ENCODE data around the gene ZNF827.

The ZNF827 gene

GRCh38 chr4:145822581-145822980, 116.0 kb downstream of the ZNF827 start:
- no peak for DNase-seq (ENCODE audit: low read depth)
- TF ChIP-seq CTCF (IDR thresholded peaks at IDR 0.05; ENCODE audit: insufficient read depth, low read depth, low read length, missing control alignments) = no peak
- no peak overlapping the region for H3K4me3 ChIP-seq (ENCODE audit: low read depth, low read length)

GRCh38 chr4:145822181-145822580, 116.4 kb downstream of the ZNF827 start:
- no peak for TF ChIP-seq CTCF (IDR thresholded peaks at IDR 0.05; ENCODE audit: insufficient read depth, low read depth, low read length, missing control alignments)
- no peak for DNase-seq (ENCODE audit: low read depth)
- H3K4me3 ChIP-seq (ENCODE audit: low read depth, low read length) = no peak overlapping the region

- H3K4me3 ChIP-seq (ENCODE audit: low read depth, low read length) = no peak overlapping the region
- no peak for DNase-seq (ENCODE audit: low read depth)
- no peak for TF ChIP-seq CTCF (IDR thresholded peaks at IDR 0.05; ENCODE audit: insufficient read depth, low read depth, low read length, missing control alignments)
Measured at GRCh38 chr4:145821766-145822165, 116.9 kb downstream of the ZNF827 start.

- no peak for TF ChIP-seq CTCF (IDR thresholded peaks at IDR 0.05; ENCODE audit: insufficient read depth, low read depth, low read length, missing control alignments)
- DNase-seq (ENCODE audit: low read depth) = no peak
- no peak overlapping the region for H3K4me3 ChIP-seq (ENCODE audit: low read depth, low read length)
Measured at GRCh38 chr4:145820407-145820806, 118.2 kb downstream of the ZNF827 start.

GRCh38 chr4:145819853-145820181, 118.8 kb downstream of the ZNF827 start:
- peak; percentile 52 for DNase-seq (ENCODE audit: low read depth)
- TF ChIP-seq CTCF (IDR thresholded peaks at IDR 0.05; ENCODE audit: insufficient read depth, low read depth, low read length, missing control alignments) = no peak
- no peak overlapping the region for H3K4me3 ChIP-seq (ENCODE audit: low read depth, low read length)

- TF ChIP-seq CTCF (IDR thresholded peaks at IDR 0.05; ENCODE audit: insufficient read depth, low read depth, low read length, missing control alignments) = no peak
- DNase-seq (ENCODE audit: low read depth) = no peak
- H3K4me3 ChIP-seq (ENCODE audit: low read depth, low read length) = no peak overlapping the region
Measured at GRCh38 chr4:145819101-145819852, 119.3 kb downstream of the ZNF827 start.

GRCh38 chr4:145818011-145818410, 120.6 kb downstream of the ZNF827 start:
- no peak for DNase-seq (ENCODE audit: low read depth)
- H3K4me3 ChIP-seq (ENCODE audit: low read depth, low read length) = no peak overlapping the region
- no peak for TF ChIP-seq CTCF (IDR thresholded peaks at IDR 0.05; ENCODE audit: insufficient read depth, low read depth, low read length, missing control alignments)

All from GM12865 (cell line).